Cardiac muscle cell (in vitro differentiated cells and primary cell): Measurements from ENCODE around the gene NOS2. TPM values are rescaled to one million over a fixed set of nuclear protein-coding genes. Genes with fewer than 3 reads are reported as not detected.

Experiments used
- DNase-seq, 2 donors: peaks; one replicate each; pipeline versions ENCODE4 v3.0.0 to v3.0.0-alpha.2; 2010 to 2017; ENCODE audit warnings: low read depth in 1 of 2, low spot score in 1 of 2
- H3K27ac ChIP-seq: fragments of 200-600 bp; sonication (generic); 2 replicates; pipeline ENCODE4 v1.5.1; 2016
- H3K27me3 ChIP-seq: fragments of 200-600 bp; sonication (generic); 2 replicates; pipeline ENCODE4 v1.6.0; 2016; ENCODE audit warnings: control low read depth
- H3K36me3 ChIP-seq: fragments of 200-600 bp; sonication (generic); 2 replicates; pipeline ENCODE4 v1.5.1; 2016; ENCODE audit warnings: control low read depth
- H3K4me1 ChIP-seq: fragments of 200-600 bp; sonication (generic); 2 replicates; pipeline ENCODE4 v1.8.1; 2017; ENCODE audit warnings: low read depth, mild to moderate bottlenecking, mixed run types
- H3K4me3 ChIP-seq: fragments of 200-600 bp; sonication (generic); 2 replicates; pipeline ENCODE4 v1.5.1; 2016; ENCODE audit warnings: mild to moderate bottlenecking
- H3K9me3 ChIP-seq: fragments of 200-600 bp; sonication (generic); 2 replicates; pipeline ENCODE4 v1.5.1; 2017; ENCODE audit warnings: low read depth, mild to moderate bottlenecking, control low read depth
- CTCF ChIP-seq: IDR thresholded peaks from 2 replicates; pipeline ENCODE4 v1.5.1; 2012; ENCODE audit warnings: low read depth, mild to moderate bottlenecking, low read length
- polyA plus RNA-seq: library from polyadenylated mRNA; unstranded; fragments of >200 nt; fragmentation: Nextera tagmentation; extraction: Ambion mirVana; gene quantifications from 2 replicates; pipeline ENCODE4 v1.2.1, GENCODE V29; 2016
- total RNA-seq: library from RNA; depleted of rRNA; stranded (reverse); fragments of >200 nt; gene quantifications from 2 replicates; pipeline ENCODE4 v1.2.3, GENCODE V29; 2016

NOS2 gene
- total and polyA plus RNA-seq, 2 experiments from 2014 or later: 0.20 to 0.54 TPM

- Histone ChIP-seq H3K4me1 (no peaks in the 10 kb centered on the region), H3K27ac (no peak overlapping the region), H3K4me3 (no peak overlapping the region), H3K27me3 (peaks cover 7% of the 10 kb centered on the region), H3K36me3 (no peaks in the 10 kb centered on the region), H3K9me3 (no peaks in the 10 kb centered on the region)
- no peak for TF ChIP-seq CTCF
- no peak for DNase-seq
Measured at GRCh38 chr17:27792095-27792494, 8.2 kb downstream of the NOS2 start.

- no peaks in the 10 kb centered on the region for H3K9me3 ChIP-seq
- no peak for DNase-seq
- no peaks in the 10 kb centered on the region for H3K36me3 ChIP-seq
- H3K27me3 ChIP-seq: peaks cover 6% of the 10 kb centered on the region
- no peaks in the 10 kb centered on the region for H3K4me1 ChIP-seq
- H3K4me3 ChIP-seq: no peak overlapping the region
- TF ChIP-seq CTCF: no peak
- no peak overlapping the region for H3K27ac ChIP-seq
Measured at GRCh38 chr17:27788919-27789318, 11.4 kb downstream of the NOS2 start.

GRCh38 chr17:27783440-27784350, 16.6 kb downstream of the NOS2 start:
- Histone ChIP-seq H3K4me1 (no peaks in the 10 kb centered on the region), H3K4me3 (no peak overlapping the region), H3K9me3 (no peaks in the 10 kb centered on the region), H3K27me3 (no peaks in the 10 kb centered on the region), H3K27ac (no peak overlapping the region), H3K36me3 (no peaks in the 10 kb centered on the region)
- DNase-seq: no peak
- no peak for TF ChIP-seq CTCF

- H3K9me3 ChIP-seq: no peaks in the 10 kb centered on the region
- H3K4me1 ChIP-seq: no peaks in the 10 kb centered on the region
- no peaks in the 10 kb centered on the region for H3K36me3 ChIP-seq
- no peak for TF ChIP-seq CTCF
- no peak overlapping the region for H3K27ac ChIP-seq
- DNase-seq: no peak
- H3K27me3 ChIP-seq: no peaks in the 10 kb centered on the region
- no peak overlapping the region for H3K4me3 ChIP-seq
Measured at GRCh38 chr17:27782791-27783206, 17.5 kb downstream of the NOS2 start.

GRCh38 chr17:27780828-27781404, 19.4 kb downstream of the NOS2 start:
- Histone ChIP-seq H3K36me3 (no peaks in the 10 kb centered on the region), H3K9me3 (no peaks in the 10 kb centered on the region), H3K27me3 (no peaks in the 10 kb centered on the region), H3K4me3 (no peak overlapping the region), H3K27ac (no peak overlapping the region), H3K4me1 (no peaks in the 10 kb centered on the region)
- no peak for DNase-seq
- TF ChIP-seq CTCF: no peak
